ENCODE measurements around the gene KLF16. TPM values are rescaled to one million over a fixed set of nuclear protein-coding genes. Genes with fewer than 3 reads are reported as not detected.

The KLF16 gene
- total RNA-seq, 1 experiment from 2014 or later, result 45.5 TPM

GRCh38 chr19:1906985-1907562 is 43.7 kb upstream of the KLF16 start:
- H3K9me3 Mint-ChIP-seq (ENCODE audit: unreplicated experiment), result no peaks in the 10 kb centered on the region
- TF ChIP-seq CTCF (IDR thresholded peaks at IDR 0.05; ENCODE audit: unreplicated experiment), result no peak
- intact Hi-C loops (cut with micrococcal nuclease), result loop anchor here (5.0 kb wide), 1 partner anchor 35 kb away; no protein-coding TSS in a partner anchor
- CTCF ChIA-PET, result no interaction called here
- POLR2A ChIA-PET, result interaction anchor here (0.6 to 1.3 kb wide), 8 partner anchors 10 to 717 kb away, joined by 3 to 4 read pairs (median 3); no protein-coding TSS in a partner anchor
- peaks cover 4% of the 10 kb centered on the region for H3K36me3 Mint-ChIP-seq (ENCODE audit: insufficient read depth, unreplicated experiment)
- peak overlapping the region; percentile 85 for H3K27ac Mint-ChIP-seq (ENCODE audit: low read depth, unreplicated experiment)
- H3K4me3 Mint-ChIP-seq (ENCODE audit: unreplicated experiment), result peak overlapping the region; percentile 66
- peaks cover 6% of the 10 kb centered on the region for H3K4me1 Mint-ChIP-seq (ENCODE audit: insufficient read depth, unreplicated experiment)
- no peak for DNase-seq (ENCODE audit: unreplicated experiment)
- H3K27me3 Mint-ChIP-seq (ENCODE audit: insufficient read depth, unreplicated experiment), result no peaks in the 10 kb centered on the region
- BruUV-seq (replicated peaks), result no TSS peak

- no peak for TF ChIP-seq CTCF (IDR thresholded peaks at IDR 0.05; ENCODE audit: unreplicated experiment)
- Mint-ChIP-seq H3K4me1 (ENCODE audit: insufficient read depth, unreplicated experiment) (peaks cover 6% of the 10 kb centered on the region), H3K36me3 (ENCODE audit: insufficient read depth, unreplicated experiment) (peaks cover 4% of the 10 kb centered on the region), H3K27ac (ENCODE audit: low read depth, unreplicated experiment) (peak overlapping the region; percentile 93), H3K27me3 (ENCODE audit: insufficient read depth, unreplicated experiment) (no peaks in the 10 kb centered on the region), H3K9me3 (ENCODE audit: unreplicated experiment) (no peaks in the 10 kb centered on the region), H3K4me3 (ENCODE audit: unreplicated experiment) (peak overlapping the region; percentile 82)
- DNase-seq (ENCODE audit: unreplicated experiment), result no peak
- BruUV-seq (replicated peaks), result TSS peak; percentile 63
- ChIA-PET POLR2A (interaction anchor here (0.6 to 1.4 kb wide), 8 partner anchors 9 to 903 kb away, joined by 3 to 4 read pairs (median 3); no protein-coding TSS in a partner anchor), CTCF (interaction anchor here (0.6 kb wide), 1 partner anchor 1130 kb away, joined by 3 read pairs; no protein-coding TSS in a partner anchor)
- intact Hi-C loops (cut with micrococcal nuclease), result loop anchor here (5.0 kb wide), 1 partner anchor 34 kb away; no protein-coding TSS in a partner anchor
Observed at GRCh38 chr19:1905863-1906375, 42.5 kb upstream of the KLF16 start.

- H3K4me1 Mint-ChIP-seq (ENCODE audit: insufficient read depth, unreplicated experiment), result peaks cover 3% of the 10 kb centered on the region
- ChIA-PET CTCF (interaction anchor here (0.6 kb wide), 1 partner anchor 210 kb away, joined by 3 read pairs; no protein-coding TSS in a partner anchor), POLR2A (interaction anchor here (0.6 to 1.4 kb wide), 5 partner anchors 8 to 258 kb away, joined by 3 to 4 read pairs (median 3); no protein-coding TSS in a partner anchor)
- H3K27me3 Mint-ChIP-seq (ENCODE audit: insufficient read depth, unreplicated experiment), result no peaks in the 10 kb centered on the region
- peaks cover 4% of the 10 kb centered on the region for H3K36me3 Mint-ChIP-seq (ENCODE audit: insufficient read depth, unreplicated experiment)
- H3K4me3 Mint-ChIP-seq (ENCODE audit: unreplicated experiment), result peak within 1 kb of the TSS; percentile 82
- TF ChIP-seq CTCF (IDR thresholded peaks at IDR 0.05; ENCODE audit: unreplicated experiment), result no peak
- H3K27ac Mint-ChIP-seq (ENCODE audit: low read depth, unreplicated experiment), result peak within 1 kb of the TSS; percentile 93
- DNase-seq (ENCODE audit: unreplicated experiment), result peak; percentile 99
- intact Hi-C loops (cut with micrococcal nuclease), result loop anchor here (5.0 kb wide), 1 partner anchor 33 kb away; no protein-coding TSS in a partner anchor
- no TSS peak for BruUV-seq (replicated peaks)
- H3K9me3 Mint-ChIP-seq (ENCODE audit: unreplicated experiment), result no peaks in the 10 kb centered on the region
Observed at GRCh38 chr19:1905110-1905862, 41.9 kb upstream of the KLF16 start, which contains the start of the genes ADAT3 and SCAMP4. Gene ADAT3, plus strand, starts transcription at chr19:1905399. Its CDS starts 6,649 bp downstream, at chr19:1912048. Gene SCAMP4, plus strand, starts transcription at chr19:1905399. Its CDS starts 9,621 bp downstream, at chr19:1915020.

GRCh38 chr19:1904860-1905109 is 41.4 kb upstream of the KLF16 start:
- TF ChIP-seq CTCF (IDR thresholded peaks at IDR 0.05; ENCODE audit: unreplicated experiment), result no peak
- DNase-seq (ENCODE audit: unreplicated experiment), result no peak
- peaks cover 4% of the 10 kb centered on the region for H3K36me3 Mint-ChIP-seq (ENCODE audit: insufficient read depth, unreplicated experiment)
- intact Hi-C loops (cut with micrococcal nuclease), result loop anchor here (5.0 kb wide), 1 partner anchor 32 kb away; no protein-coding TSS in a partner anchor
- H3K4me1 Mint-ChIP-seq (ENCODE audit: insufficient read depth, unreplicated experiment), result no peaks in the 10 kb centered on the region
- no peaks in the 10 kb centered on the region for H3K27me3 Mint-ChIP-seq (ENCODE audit: insufficient read depth, unreplicated experiment)
- BruUV-seq (replicated peaks), result no TSS peak
- ChIA-PET CTCF (interaction anchor here (0.6 kb wide), 1 partner anchor 211 kb away, joined by 3 read pairs; no protein-coding TSS in a partner anchor), POLR2A (no interaction called here)
- peak overlapping the region; percentile 82 for H3K4me3 Mint-ChIP-seq (ENCODE audit: unreplicated experiment)
- H3K9me3 Mint-ChIP-seq (ENCODE audit: unreplicated experiment), result no peaks in the 10 kb centered on the region
- peak overlapping the region; percentile 93 for H3K27ac Mint-ChIP-seq (ENCODE audit: low read depth, unreplicated experiment)
